ENCODE measurements around the gene SLC16A8.

Gene SLC16A8

DNA sequence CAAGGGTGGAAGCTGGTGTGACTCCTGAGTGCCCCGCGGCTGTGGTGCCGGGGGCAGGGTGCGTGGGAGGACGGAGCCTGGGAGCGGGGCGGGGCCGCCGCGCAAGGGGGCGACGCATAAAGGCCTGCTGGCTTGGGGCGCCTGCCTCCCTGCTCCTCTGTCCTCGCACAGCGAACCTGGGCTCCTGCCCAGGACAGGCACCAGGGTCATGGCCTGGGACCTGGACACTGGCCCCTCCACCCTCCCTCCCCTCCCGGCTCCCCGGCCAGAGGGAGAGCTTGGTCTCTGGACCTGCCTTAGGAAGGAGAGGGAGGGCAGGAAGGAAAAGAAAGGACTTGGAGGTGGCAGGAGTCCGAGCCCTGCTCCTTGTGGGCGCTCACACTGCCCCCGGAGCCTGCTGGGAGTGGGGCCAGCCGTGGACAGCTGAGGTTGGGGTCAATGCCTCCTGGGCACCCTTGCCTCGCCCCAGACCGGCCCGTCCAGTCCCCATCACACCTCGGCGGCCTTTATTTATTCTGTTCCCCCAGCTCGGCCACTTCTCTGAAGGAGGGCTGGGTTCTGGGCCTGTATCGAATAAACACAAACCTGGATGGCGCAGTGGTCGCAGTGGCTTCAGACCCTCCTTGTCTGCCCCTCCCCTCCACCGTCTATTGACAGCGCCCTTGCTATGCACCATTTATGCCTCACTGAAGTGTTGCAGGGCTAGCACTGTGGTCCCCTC, 8.7 kb downstream of the SLC16A8 start:
- Histone ChIP-seq H3K4me3 (ENCODE audit: low read length in 2 of 2) (no peak overlapping the region), H2BK5ac (ENCODE audit: low read length) (no peak overlapping the region), H3K18ac (ENCODE audit: low read length) (no peak overlapping the region), H3K23ac (ENCODE audit: low read depth, low read length, poor library complexity) (no peak overlapping the region), H3K27me3 (ENCODE audit: control insufficient read depth in 3 of 3, insufficient read depth in 3 of 3, low read depth in 1 of 3, low read length in 3 of 3) (peaks cover 0 to 3% (median 0%) of the 10 kb centered on the region in 3 experiments), H3K4ac (ENCODE audit: low read length) (no peak overlapping the region), H2AK5ac (ENCODE audit: low read depth, low read length) (peak overlapping the region; percentile 71), H3K9ac (ENCODE audit: low read depth, low read length, poor library complexity) (peak overlapping the region; percentile 53), H3K9me3 (replicated peaks in 1 of 2; ENCODE audit: control insufficient read depth in 2 of 2, insufficient read depth in 1 of 2, low read depth in 1 of 2, low read length in 2 of 2) (no peaks in the 10 kb centered on the region), H3K14ac (ENCODE audit: low read length) (no peak overlapping the region), H2AFZ (ENCODE audit: low read length) (peak overlapping the region; percentile 6), H3K27ac (replicated peaks; ENCODE audit: low read length) (no peak overlapping the region), H4K8ac (ENCODE audit: low read depth, low read length) (no peak overlapping the region), H3K36me3 (replicated peaks in 1 of 2; ENCODE audit: control insufficient read depth in 2 of 2, insufficient read depth in 2 of 2, low read length in 2 of 2) (peaks cover 11 to 26% of the 10 kb centered on the region in 2 donors), H4K91ac (ENCODE audit: low read depth, low read length, poor library complexity) (no peak overlapping the region), H3K79me1 (ENCODE audit: low read depth, low read length) (no peaks in the 10 kb centered on the region), H3K4me1 (ENCODE audit: control insufficient read depth in 2 of 2, insufficient read depth in 1 of 2, low read depth in 1 of 2, low read length in 2 of 2) (peaks cover 8 to 14% of the 10 kb centered on the region in 2 donors), H2BK120ac (ENCODE audit: low read depth, low read length) (no peak overlapping the region), H3K4me2 (ENCODE audit: insufficient read depth, low read length, poor library complexity, severe bottlenecking) (no peak overlapping the region), H2BK15ac (ENCODE audit: low read length) (no peak overlapping the region), H2BK12ac (ENCODE audit: low read length) (no peak overlapping the region)
- no peak for DNase-seq (ENCODE audit: low spot score)
- WGBS, 2 donors (ENCODE audit: extremely low coverage in 2 of 2, insufficient read length in 2 of 2, insufficient replicate concordance in 1 of 2): no CpG with 5 or more reads among the region's 32 CpGs

DNA sequence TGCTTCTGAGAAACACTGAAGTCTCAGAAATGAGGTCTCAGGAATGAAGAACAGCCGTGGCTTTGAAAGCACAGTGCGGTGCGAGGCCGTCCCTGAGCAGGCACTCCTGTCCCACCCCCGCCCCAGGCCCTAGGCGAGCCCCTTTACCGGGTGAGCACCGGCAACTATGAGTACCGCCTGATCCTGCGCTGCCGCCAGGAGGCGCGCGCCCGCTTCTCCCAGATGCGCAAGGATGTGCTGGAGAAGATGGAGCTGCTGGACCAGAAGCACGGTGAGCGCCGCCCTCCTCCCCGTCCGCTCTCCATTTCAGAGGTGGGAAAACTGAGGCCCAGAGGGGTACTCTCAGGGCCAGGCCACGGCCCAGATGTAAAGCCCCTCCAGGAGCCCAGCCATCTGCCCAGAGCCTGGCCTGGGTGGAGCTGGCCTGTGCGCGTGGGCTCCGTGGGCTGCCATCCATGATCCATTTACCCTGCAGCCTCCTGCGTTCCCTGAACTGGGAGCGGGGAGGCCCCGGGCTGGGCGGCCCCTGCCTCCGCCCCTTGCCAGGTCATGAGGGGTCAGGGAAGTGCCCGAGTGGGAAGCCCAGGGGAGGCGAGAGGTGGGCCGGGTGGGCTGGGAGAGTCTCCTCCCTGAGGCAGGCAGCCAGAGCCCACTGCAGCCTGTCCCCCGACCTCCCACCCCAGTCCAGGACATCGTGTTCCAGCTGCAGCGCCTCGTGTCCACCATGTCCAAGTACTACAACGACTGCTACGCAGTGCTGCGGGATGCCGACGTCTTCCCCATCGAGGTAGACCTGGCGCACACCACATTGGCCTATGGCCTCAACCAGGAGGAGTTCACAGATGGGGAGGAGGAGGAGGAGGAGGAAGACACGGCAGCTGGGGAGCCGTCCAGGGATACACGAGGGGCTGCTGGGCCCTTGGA, 9.5 kb downstream of the SLC16A8 start:
- Histone ChIP-seq H2BK15ac (ENCODE audit: low read length) (no peak overlapping the region), H3K4me2 (ENCODE audit: insufficient read depth, low read length, poor library complexity, severe bottlenecking) (no peak overlapping the region), H2BK5ac (ENCODE audit: low read length) (no peak overlapping the region), H2AFZ (ENCODE audit: low read length) (no peak overlapping the region), H3K4ac (ENCODE audit: low read length) (no peak overlapping the region), H3K79me1 (ENCODE audit: low read depth, low read length) (no peaks in the 10 kb centered on the region), H3K36me3 (replicated peaks in 1 of 2; ENCODE audit: control insufficient read depth in 2 of 2, insufficient read depth in 2 of 2, low read length in 2 of 2) (peaks cover 11 to 26% of the 10 kb centered on the region in 2 donors), H4K91ac (ENCODE audit: low read depth, low read length, poor library complexity) (no peak overlapping the region), H3K9me3 (replicated peaks in 1 of 2; ENCODE audit: control insufficient read depth in 2 of 2, insufficient read depth in 1 of 2, low read depth in 1 of 2, low read length in 2 of 2) (no peaks in the 10 kb centered on the region), H3K18ac (ENCODE audit: low read length) (no peak overlapping the region), H4K8ac (ENCODE audit: low read depth, low read length) (no peak overlapping the region), H2BK120ac (ENCODE audit: low read depth, low read length) (no peak overlapping the region), H3K4me3 (ENCODE audit: low read length in 2 of 2) (no peak overlapping the region), H3K4me1 (ENCODE audit: control insufficient read depth in 2 of 2, insufficient read depth in 1 of 2, low read depth in 1 of 2, low read length in 2 of 2) (peaks cover 10 to 20% of the 10 kb centered on the region in 2 donors), H2BK12ac (ENCODE audit: low read length) (no peak overlapping the region), H3K14ac (ENCODE audit: low read length) (no peak overlapping the region), H3K9ac (ENCODE audit: low read depth, low read length, poor library complexity) (peak overlapping the region; percentile 44), H2AK5ac (ENCODE audit: low read depth, low read length) (peak overlapping the region; percentile 5), H3K27ac (replicated peaks; ENCODE audit: low read length) (no peak overlapping the region), H3K23ac (ENCODE audit: low read depth, low read length, poor library complexity) (no peak overlapping the region), H3K27me3 (ENCODE audit: control insufficient read depth in 3 of 3, insufficient read depth in 3 of 3, low read depth in 1 of 3, low read length in 3 of 3) (no peaks in the 10 kb centered on the region)
- WGBS, 2 donors (ENCODE audit: extremely low coverage in 2 of 2, insufficient read length in 2 of 2, insufficient replicate concordance in 1 of 2): no CpG with 5 or more reads among the region's 47 CpGs
- no peak for DNase-seq (ENCODE audit: low spot score)

DNA sequence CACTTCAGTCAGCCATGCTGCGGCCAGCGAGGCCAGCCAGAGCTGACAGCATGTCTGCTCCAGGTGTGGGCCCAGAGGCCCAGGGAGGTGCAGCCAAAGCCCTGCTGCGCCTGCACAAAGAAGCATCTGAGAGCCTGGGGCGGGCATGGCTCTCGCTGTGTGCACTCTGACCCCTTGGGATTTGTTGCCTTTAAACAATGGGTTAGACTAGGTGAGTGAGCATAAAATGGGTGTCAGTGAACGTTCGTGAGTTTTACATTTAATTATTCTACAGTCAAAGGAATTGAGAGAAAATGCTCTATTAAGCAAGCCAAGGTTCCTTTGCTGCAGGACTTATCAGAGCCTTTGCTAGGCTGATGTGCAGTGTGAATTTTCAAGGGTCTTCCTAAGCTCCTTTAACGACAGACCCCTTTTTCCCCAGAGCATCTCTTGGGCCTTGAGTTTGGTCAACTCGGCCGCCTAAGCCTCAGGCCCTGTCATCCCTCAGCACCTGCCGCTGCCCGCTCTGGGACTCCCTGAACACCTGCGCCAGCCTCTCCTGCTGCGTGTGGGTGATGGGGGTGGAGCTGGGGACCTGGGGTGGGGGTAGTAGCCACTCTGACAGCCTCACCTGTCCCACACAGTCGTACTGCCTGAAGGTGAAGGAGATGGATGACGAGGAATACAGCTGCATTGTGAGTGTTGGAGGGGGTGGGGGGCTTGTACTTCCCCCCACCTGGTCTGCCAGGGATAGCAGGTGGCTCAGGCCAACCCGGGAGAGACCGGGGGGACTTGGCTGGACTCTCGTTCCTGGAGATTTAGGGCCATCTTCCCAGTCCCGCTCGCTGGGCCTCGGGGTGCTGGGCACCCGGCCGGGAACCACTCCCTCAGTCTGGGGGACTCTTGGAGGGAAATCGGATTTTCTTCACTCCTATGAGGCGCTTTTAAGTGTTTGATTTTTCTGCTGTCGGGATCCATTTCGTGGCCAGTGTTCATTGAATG, 10.5 kb downstream of the SLC16A8 start:
- Histone ChIP-seq H2BK15ac (ENCODE audit: low read length) (no peak overlapping the region), H3K9ac (ENCODE audit: low read depth, low read length, poor library complexity) (no peak overlapping the region), H3K27me3 (ENCODE audit: control insufficient read depth in 3 of 3, insufficient read depth in 3 of 3, low read depth in 1 of 3, low read length in 3 of 3) (no peaks in the 10 kb centered on the region), H3K4me1 (ENCODE audit: control insufficient read depth in 2 of 2, insufficient read depth in 1 of 2, low read depth in 1 of 2, low read length in 2 of 2) (peaks cover 10 to 22% of the 10 kb centered on the region in 2 donors), H3K4me3 (ENCODE audit: low read length in 2 of 2) (no peak overlapping the region), H3K36me3 (replicated peaks in 1 of 2; ENCODE audit: control insufficient read depth in 2 of 2, insufficient read depth in 2 of 2, low read length in 2 of 2) (peaks cover 11 to 33% of the 10 kb centered on the region in 2 donors), H3K14ac (ENCODE audit: low read length) (no peak overlapping the region), H4K8ac (ENCODE audit: low read depth, low read length) (no peak overlapping the region), H3K18ac (ENCODE audit: low read length) (peak overlapping the region; percentile 31), H3K79me1 (ENCODE audit: low read depth, low read length) (no peaks in the 10 kb centered on the region), H3K9me3 (replicated peaks in 1 of 2; ENCODE audit: control insufficient read depth in 2 of 2, insufficient read depth in 1 of 2, low read depth in 1 of 2, low read length in 2 of 2) (no peaks in the 10 kb centered on the region), H3K4ac (ENCODE audit: low read length) (no peak overlapping the region), H2BK120ac (ENCODE audit: low read depth, low read length) (no peak overlapping the region), H4K91ac (ENCODE audit: low read depth, low read length, poor library complexity) (no peak overlapping the region), H3K4me2 (ENCODE audit: insufficient read depth, low read length, poor library complexity, severe bottlenecking) (no peak overlapping the region), H2AK5ac (ENCODE audit: low read depth, low read length) (no peak overlapping the region), H3K27ac (replicated peaks; ENCODE audit: low read length) (no peak overlapping the region), H2AFZ (ENCODE audit: low read length) (no peak overlapping the region), H2BK12ac (ENCODE audit: low read length) (no peak overlapping the region), H2BK5ac (ENCODE audit: low read length) (no peak overlapping the region), H3K23ac (ENCODE audit: low read depth, low read length, poor library complexity) (no peak overlapping the region)
- no CpG with 5 or more reads among the region's 28 CpGs for WGBS, 2 donors (ENCODE audit: extremely low coverage in 2 of 2, insufficient read length in 2 of 2, insufficient replicate concordance in 1 of 2)
- DNase-seq (ENCODE audit: low spot score): no peak
